ENCODE data around the gene AKT1S1.

AKT1S1 gene

GRCh38 chr19:49849433-49850220 is 27.5 kb downstream of the AKT1S1 start:
- TF ChIP-seq Cebpa-rat (IDR thresholded peaks at IDR 0.05) = no peak

GRCh38 chr19:49848938-49849337 is 28.2 kb downstream of the AKT1S1 start:
- Histone ChIP-seq H3K27me3 (no peaks in the 10 kb centered on the region), H3K27ac (no peak overlapping the region), H3K4me1 (peaks cover 39 to 59% (median 49%) of the 10 kb centered on the region in 10 experiments), H3K9ac (no peak overlapping the region), H3K36me3 (peaks cover 0 to 5% (median 0%) of the 10 kb centered on the region in 11 experiments; a peak in 4 of 22 replicates), H3K4me2 (peak overlapping the region in 8 of 11 experiments; percentile 23 to 73 (median 62); a peak in 11 of 22 replicates), H4K20me1 (peaks cover 21 to 35% (median 22%) of the 10 kb centered on the region in 11 experiments), H3K4me3 (no peak overlapping the region), H3K9me3 (replicated peaks in 1 of 11) (peaks cover 0 to 14% (median 8%) of the 10 kb centered on the region in 11 experiments; a peak in 12 of 22 replicates)
- TF ChIP-seq Cebpa-rat (IDR thresholded peaks at IDR 0.05) = no peak

More at GRCh38 chr19:49849433-49850220, 27.5 kb downstream of the AKT1S1 start:
- Histone ChIP-seq H3K36me3 (peaks cover 0 to 11% (median 7%) of the 10 kb centered on the region in 11 experiments; a peak in 15 of 22 replicates), H3K27me3 (no peaks in the 10 kb centered on the region), H3K27ac (peak overlapping the region in 7 of 11 experiments; percentile 88 to 96 (median 91); a peak in 4 of 22 replicates), H3K9ac (peak overlapping the region in 5 of 11 experiments; percentile 87 to 97 (median 93); a peak in 8 of 22 replicates), H4K20me1 (peaks cover 28 to 35% (median 29%) of the 10 kb centered on the region in 11 experiments), H3K9me3 (replicated peaks in 1 of 11) (peaks cover 0 to 14% (median 8%) of the 10 kb centered on the region in 11 experiments; a peak in 12 of 22 replicates), H3K4me3 (peak overlapping the region in 7 of 10 experiments; percentile 89 to 99 (median 97); a peak in 8 of 20 replicates), H3K4me2 (peak overlapping the region; percentile 56 to 92 (median 83)), H3K4me1 (peaks cover 40 to 58% (median 49%) of the 10 kb centered on the region in 10 experiments)

GRCh38 chr19:49847731-49848696 is 29.1 kb downstream of the AKT1S1 start:
- Histone ChIP-seq H4K20me1 (peaks cover 12 to 31% (median 13%) of the 10 kb centered on the region in 11 experiments; a peak in 21 of 22 replicates), H3K27me3 (no peaks in the 10 kb centered on the region), H3K4me3 (no peak overlapping the region), H3K36me3 (peaks cover 0 to 5% (median 0%) of the 10 kb centered on the region in 11 experiments; a peak in 2 of 22 replicates), H3K9ac (no peak overlapping the region), H3K4me2 (peak overlapping the region in 9 of 11 experiments; percentile 23 to 73 (median 61); a peak in 16 of 22 replicates), H3K9me3 (replicated peaks in 1 of 11) (peaks cover 0 to 14% (median 8%) of the 10 kb centered on the region in 11 experiments; a peak in 12 of 22 replicates), H3K4me1 (peaks cover 39 to 59% (median 47%) of the 10 kb centered on the region in 10 experiments), H3K27ac (peak overlapping the region in 2 of 11 experiments; percentile 21 to 28; a peak in 1 of 22 replicates)
- no peak for TF ChIP-seq Cebpa-rat (IDR thresholded peaks at IDR 0.05)

GRCh38 chr19:49846408-49846807 is 30.7 kb downstream of the AKT1S1 start:
- Histone ChIP-seq H3K36me3 (peaks cover 0 to 10% (median 0%) of the 10 kb centered on the region in 11 experiments; a peak in 4 of 22 replicates), H3K4me1 (peaks cover 31 to 53% (median 43%) of the 10 kb centered on the region in 10 experiments), H3K4me3 (no peak overlapping the region), H3K27me3 (no peaks in the 10 kb centered on the region), H3K9me3 (replicated peaks in 1 of 11) (peaks cover 0 to 14% (median 8%) of the 10 kb centered on the region in 11 experiments; a peak in 12 of 22 replicates), H4K20me1 (peaks cover 0 to 18% (median 0%) of the 10 kb centered on the region in 11 experiments; a peak in 2 of 22 replicates), H3K27ac (no peak overlapping the region), H3K4me2 (no peak overlapping the region), H3K9ac (no peak overlapping the region)
- no peak for TF ChIP-seq Cebpa-rat (IDR thresholded peaks at IDR 0.05)

GRCh38 chr19:49845414-49845813 is 31.7 kb downstream of the AKT1S1 start:
- Histone ChIP-seq H3K9me3 (replicated peaks in 1 of 11) (peaks cover 0 to 14% (median 8%) of the 10 kb centered on the region in 11 experiments; a peak in 12 of 22 replicates), H3K4me1 (peaks cover 31 to 54% (median 43%) of the 10 kb centered on the region in 10 experiments), H3K27ac (no peak overlapping the region), H3K36me3 (peaks cover 6 to 18% (median 9%) of the 10 kb centered on the region in 11 experiments; a peak in 21 of 22 replicates), H4K20me1 (peaks cover 0 to 18% (median 0%) of the 10 kb centered on the region in 11 experiments; a peak in 2 of 22 replicates), H3K27me3 (no peaks in the 10 kb centered on the region), H3K9ac (no peak overlapping the region), H3K4me3 (no peak overlapping the region), H3K4me2 (no peak overlapping the region)
- no peak for TF ChIP-seq Cebpa-rat (IDR thresholded peaks at IDR 0.05)

GRCh38 chr19:49844138-49845095 is 32.7 kb downstream of the AKT1S1 start:
- peaks cover 23 to 46% (median 37%) of the 10 kb centered on the region in 10 experiments for H3K4me1 ChIP-seq
- peaks cover 16 to 28% (median 18%) of the 10 kb centered on the region in 11 experiments for H3K36me3 ChIP-seq
- H3K27me3 ChIP-seq = no peaks in the 10 kb centered on the region
- H3K4me3 ChIP-seq = no peak overlapping the region
- TF ChIP-seq Cebpa-rat (IDR thresholded peaks at IDR 0.05) = no peak
- H3K4me2 ChIP-seq = peak overlapping the region in 8 of 11 experiments; percentile 58 to 74 (median 62); a peak in 16 of 22 replicates
- H3K9ac ChIP-seq = no peak overlapping the region
- H3K27ac ChIP-seq = no peak overlapping the region
- H4K20me1 ChIP-seq = peaks cover 0 to 20% (median 0%) of the 10 kb centered on the region in 11 experiments; a peak in 2 of 22 replicates
- H3K9me3 ChIP-seq (replicated peaks in 1 of 11) = peaks cover 0 to 10% (median 7%) of the 10 kb centered on the region in 11 experiments; a peak in 12 of 22 replicates

GRCh38 chr19:49843265-49843664 is 33.9 kb downstream of the AKT1S1 start:
- Histone ChIP-seq H3K4me1 (peaks cover 16 to 34% (median 27%) of the 10 kb centered on the region in 10 experiments), H3K9ac (0 out of 22 replicates have a peak overlapping the region, but pooled peaks of 1 of the 11 experiments have one; percentile 0), H3K27me3 (no peaks in the 10 kb centered on the region), H4K20me1 (peaks cover 0 to 25% (median 0%) of the 10 kb centered on the region in 11 experiments; a peak in 4 of 22 replicates), H3K4me3 (no peak overlapping the region), H3K36me3 (peaks cover 27 to 40% (median 30%) of the 10 kb centered on the region in 11 experiments), H3K4me2 (peak overlapping the region in 10 of 11 experiments; percentile 0 to 74 (median 61); a peak in 18 of 22 replicates), H3K9me3 (replicated peaks in 1 of 11) (no peaks in the 10 kb centered on the region), H3K27ac (0 out of 22 replicates have a peak overlapping the region, but pooled peaks of 1 of the 11 experiments have one; percentile 36)
- TF ChIP-seq Cebpa-rat (IDR thresholded peaks at IDR 0.05) = no peak
